ENCODE measurements around the gene ARHGEF10L. TPM values are rescaled to one million over a fixed set of nuclear protein-coding genes. Genes with fewer than 3 reads are reported as not detected.

Gene ARHGEF10L
- 15.4 and 22.3 TPM in 2 replicates for total RNA-seq

GRCh38 chr1:17539477-17540254 is at the start of gene ARHGEF10L:
TSS of gene ARHGEF10L (plus strand) at chr1:17539698. CDS start at chr1:17580596, 40,898 bp downstream.

Other genes starting within 250 kb of the ARHGEF10L start
- gene PADI4, start 231.5 kb upstream of the ARHGEF10L start, total RNA-seq: not detected in 2 replicates
- not detected in 2 replicates for gene PADI6, start 167.5 kb upstream of the ARHGEF10L start, total RNA-seq
- gene RCC2, start 100.0 kb upstream of the ARHGEF10L start, total RNA-seq: 60.3 and 64.3 TPM in 2 replicates
- under 0.01 TPM in 1 of 2 replicates, not detected in the other for gene ACTL8, start 215.6 kb downstream of the ARHGEF10L start, total RNA-seq